SU-DHL-6 (cell line): ENCODE data around the gene ZNF337.

Experiments
- EZH2phosphoT487 ChIP-seq: fragments of 200-600 bp; sonication (generic), shearing (Covaris generic); conservative IDR thresholded peaks from 2 replicates; pipeline ENCODE4 v1.6.1; 2018; ENCODE audit warnings: mild to moderate bottlenecking, antibody characterized with exemption, low read length, moderate library complexity, mixed read lengths
- TF ChIP-seq, protein P1 (sequence below): fragments of 200-600 bp; sonication (generic); IDR thresholded peaks from one replicate; pipeline ENCODE4 v1.5.1; 2017; ENCODE audit warnings: antibody characterized with exemption, mild to moderate bottlenecking, low read length, moderate library complexity; ENCODE audit not compliant: insufficient read depth, poor library complexity, severe bottlenecking

DNA sequence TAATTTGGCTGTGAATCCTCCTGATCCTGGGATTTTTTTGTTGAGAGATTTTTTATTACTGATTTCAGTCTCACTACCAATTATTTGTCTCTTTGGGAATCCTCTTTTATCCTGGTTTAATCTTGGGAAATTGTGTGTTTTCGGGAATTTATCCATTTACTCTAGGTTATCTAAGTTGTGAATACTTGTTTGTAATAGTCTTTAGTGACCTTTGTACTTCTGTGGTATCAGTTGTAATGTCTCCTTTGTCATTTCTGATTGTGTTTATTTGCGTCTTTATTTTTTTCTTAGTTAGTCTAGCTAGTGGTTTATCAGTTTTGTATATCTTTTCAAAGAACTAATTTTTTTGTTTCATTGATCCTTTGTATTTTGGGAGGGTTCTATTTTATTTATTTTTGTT, 27.3 kb upstream of the ZNF337 start:
- TF ChIP-seq, protein P1, sequence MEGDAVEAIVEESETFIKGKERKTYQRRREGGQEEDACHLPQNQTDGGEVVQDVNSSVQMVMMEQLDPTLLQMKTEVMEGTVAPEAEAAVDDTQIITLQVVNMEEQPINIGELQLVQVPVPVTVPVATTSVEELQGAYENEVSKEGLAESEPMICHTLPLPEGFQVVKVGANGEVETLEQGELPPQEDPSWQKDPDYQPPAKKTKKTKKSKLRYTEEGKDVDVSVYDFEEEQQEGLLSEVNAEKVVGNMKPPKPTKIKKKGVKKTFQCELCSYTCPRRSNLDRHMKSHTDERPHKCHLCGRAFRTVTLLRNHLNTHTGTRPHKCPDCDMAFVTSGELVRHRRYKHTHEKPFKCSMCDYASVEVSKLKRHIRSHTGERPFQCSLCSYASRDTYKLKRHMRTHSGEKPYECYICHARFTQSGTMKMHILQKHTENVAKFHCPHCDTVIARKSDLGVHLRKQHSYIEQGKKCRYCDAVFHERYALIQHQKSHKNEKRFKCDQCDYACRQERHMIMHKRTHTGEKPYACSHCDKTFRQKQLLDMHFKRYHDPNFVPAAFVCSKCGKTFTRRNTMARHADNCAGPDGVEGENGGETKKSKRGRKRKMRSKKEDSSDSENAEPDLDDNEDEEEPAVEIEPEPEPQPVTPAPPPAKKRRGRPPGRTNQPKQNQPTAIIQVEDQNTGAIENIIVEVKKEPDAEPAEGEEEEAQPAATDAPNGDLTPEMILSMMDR: no peak
- no peak for TF ChIP-seq EZH2phosphoT487
